Gastrocnemius medialis (tissue), 4 donors: ENCODE data around the gene WBP2NL.

ENCODE experiments used
- CTCF ChIP-seq, 5 experiments: fragments of 450-650 bp in 3 of 5; fragments of 200-600 bp in 2 of 5; sonication (generic) in 2 of 5; IDR thresholded peaks in 4 of 5; conservative IDR thresholded peaks in 1 of 5; 1 replicate in 4 of 5; 2 replicates in 1 of 5; pipeline ENCODE4 v1.5.1; 2016 to 2019; ENCODE audit warnings: antibody characterized with exemption in 5 of 5, mild to moderate bottlenecking in 3 of 5, moderate library complexity in 3 of 5
- POLR2A ChIP-seq, 2 donors: fragments of 450-650 bp; IDR thresholded peaks; one replicate each; pipeline ENCODE4 v1.6.1; 2017; ENCODE audit warnings: antibody characterized with exemption in 2 of 2, mild to moderate bottlenecking in 2 of 2, moderate library complexity in 2 of 2

- no peak for TF ChIP-seq CTCF (IDR thresholded peaks at IDR 0.05 in 4 of 5, conservative IDR thresholded peaks at IDR 0.05 in 1 of 5)
- TF ChIP-seq POLR2A (IDR thresholded peaks at IDR 0.05): no peak
These were observed 69.7 kb downstream of the WBP2NL start for GRCh38 chr22:42068291-42068690.
